Panc1 (cell line): Measurements from ENCODE around the gene PTEN. TPM values are rescaled to one million over a fixed set of nuclear protein-coding genes. Genes with fewer than 3 reads are reported as not detected.

Source experiments
- ATAC-seq: fragments of 200-7000 bp; cut with Tn5 transposase; 2 replicates; pipeline ENCODE4 v1.9.1; 2020; ENCODE audit warnings: mild to moderate bottlenecking, moderate library complexity
- BruUV-seq: library from RNA; stranded (reverse); fragments of 400-500 nt; replicated peaks from 2 replicates; lab custom pipeline; 2021; lab: Mats Ljungman, UMichigan
- CTCF ChIA-PET: fragments of 300-600 bp; sonication (Branson Sonifier 250); formaldehyde crosslinking; loops from one replicate; lab custom pipeline; 2022; ENCODE audit warnings: antibody characterized with exemption; lab: Charles Lee
- POLR2A ChIA-PET: fragments of 300-600 bp; sonication (Branson Sonifier 250); formaldehyde crosslinking; loops from one replicate; lab custom pipeline; 2022; ENCODE audit warnings: antibody characterized with exemption; lab: Charles Lee
- DNase-seq: peaks from one replicate; pipeline ENCODE4 v3.0.0-alpha.2; 2010; ENCODE audit warnings: low read depth, low spot score
- H3K27ac ChIP-seq: 2 replicates; pipeline ENCODE4 v1.5.1; 2011; ENCODE audit warnings: mild to moderate bottlenecking, low read length, inconsistent platforms
- H3K27me3 ChIP-seq: fragments of 200-500 bp; sonication (Bioruptor generic); 2 replicates; pipeline ENCODE4 v1.6.0; 2014; ENCODE audit warnings: low read length, inconsistent platforms; ENCODE audit not compliant: control insufficient read depth, insufficient read depth
- H3K36me3 ChIP-seq: fragments of 200-500 bp; sonication (Bioruptor generic); 2 replicates; pipeline ENCODE4 v1.5.1; 2014; ENCODE audit warnings: inconsistent platforms, mild to moderate bottlenecking, low read length, moderate library complexity; ENCODE audit not compliant: control insufficient read depth, insufficient read depth
- H3K4me1 ChIP-seq: 2 replicates; pipeline ENCODE4 v1.5.1; 2011; ENCODE audit warnings: inconsistent platforms, mild to moderate bottlenecking, low read length, moderate library complexity; ENCODE audit not compliant: control insufficient read depth, insufficient read depth
- H3K4me3 ChIP-seq, 2 experiments: 2 replicates each; pipeline ENCODE4 v1.5.1; 2011 to 2012; ENCODE audit warnings: low read depth in 2 of 2, low read length in 2 of 2, mild to moderate bottlenecking in 2 of 2, inconsistent platforms in 1 of 2, moderate library complexity in 1 of 2
- H3K9me3 ChIP-seq: fragments of 200-500 bp; sonication (Bioruptor generic); 2 replicates; pipeline ENCODE4 v1.5.1; 2014; ENCODE audit warnings: low read depth, mild to moderate bottlenecking, inconsistent platforms, low read length, moderate library complexity; ENCODE audit not compliant: control insufficient read depth, insufficient read depth
- POLR2AphosphoS5 ChIP-seq: IDR thresholded peaks from 2 replicates; pipeline ENCODE4 v1.6.1; 2012; ENCODE audit warnings: mild to moderate bottlenecking, low read depth, low read length, moderate library complexity
- SIN3A ChIP-seq: IDR thresholded peaks from 2 replicates; pipeline ENCODE4 v1.6.1; 2012; ENCODE audit warnings: low read depth, mild to moderate bottlenecking, low read length, moderate library complexity, borderline replicate concordance; ENCODE audit not compliant: insufficient read depth
- TCF7L2 ChIP-seq: IDR thresholded peaks from 2 replicates; pipeline ENCODE4 v1.6.1; 2011; ENCODE audit warnings: mild to moderate bottlenecking, low read depth, low read length, inconsistent platforms
- in situ Hi-C: cut with HindIII; loops from 2 replicates; pipeline ENCODE4 v1.10.0; 2016; ENCODE audit warnings: low sequenced_read_pairs, low pct_unique_long_range_greater_than_20kb
- intact Hi-C: fragments of 100-400 bp; cut with micrococcal nuclease; formaldehyde crosslinking; loops from one replicate; pipeline ENCODE4 v1.10.0; 2022; ENCODE audit not compliant: unreplicated experiment
- total RNA-seq: library from RNA; stranded (reverse); gene quantifications from one replicate; pipeline ENCODE4 v1.2.1, GENCODE V29; 2021; ENCODE audit not compliant: unreplicated experiment
- TF ChIP-seq, protein P1 (sequence below): fragments of 450-650 bp; IDR thresholded peaks from 2 replicates; pipeline ENCODE4 v1.5.1; 2017; ENCODE audit warnings: mild to moderate bottlenecking
- TF ChIP-seq, protein P2 (sequence below), 2 experiments: IDR thresholded peaks; 2 replicates each; pipeline ENCODE4 v1.6.1; 2011 to 2012; ENCODE audit warnings: low read depth in 2 of 2, control low read depth in 1 of 2, low read length in 1 of 2, mild to moderate bottlenecking in 1 of 2, moderate library complexity in 1 of 2; ENCODE audit not compliant: insufficient read depth in 1 of 2

Gene PTEN
- total RNA-seq, 1 experiment from 2014 or later, result 88.9 TPM

DNA sequence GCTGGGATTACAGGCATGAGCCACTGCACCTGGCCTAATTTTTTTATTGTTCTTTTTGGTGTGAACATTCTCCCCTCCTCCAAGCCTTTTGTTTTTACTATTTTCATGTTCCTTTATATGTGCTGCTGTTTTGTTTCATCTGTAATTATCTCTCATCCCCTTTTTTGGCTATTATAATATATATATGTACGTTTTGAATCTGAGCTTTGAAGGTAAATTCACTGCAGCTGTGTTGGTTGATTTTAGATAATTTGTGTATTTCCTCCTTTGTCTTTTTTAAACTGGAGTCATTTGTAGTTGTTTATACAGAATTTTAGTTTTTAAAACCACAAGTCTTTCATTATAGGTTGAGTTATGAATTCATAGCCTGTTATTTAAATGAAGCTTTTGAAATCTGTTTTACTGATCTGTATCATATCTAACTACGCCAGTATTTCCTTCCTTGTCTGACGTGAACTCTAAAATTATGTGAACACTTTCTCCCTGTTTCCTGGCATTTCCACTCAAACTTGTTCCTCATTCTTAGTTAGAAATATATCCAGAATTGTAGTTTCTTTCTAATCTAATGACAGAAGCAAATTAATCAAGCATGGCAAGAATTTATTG, 54.9 kb downstream of the PTEN start:
- DNase-seq, result no peak
- Histone ChIP-seq H3K4me1 (no peaks in the 10 kb centered on the region; the same call in 1 of the 2 replicates), H3K4me3 (no peak overlapping the region), H3K27ac (no peak overlapping the region), H3K27me3 (no peaks in the 10 kb centered on the region), H3K36me3 (no peaks in the 10 kb centered on the region), H3K9me3 (no peaks in the 10 kb centered on the region; the same call in 1 of the 2 replicates)
- in situ Hi-C loops (no loop called here), intact Hi-C loops (no loop called here)
- ChIA-PET POLR2A (no interaction called here), CTCF (interaction anchor here (0.6 kb wide), 2 partner anchors 28 to 53 kb away, joined by 3 read pairs; no protein-coding TSS in a partner anchor)
- BruUV-seq, result no TSS peak
- ATAC-seq, result no peak
- TF ChIP-seq POLR2AphosphoS5, result no peak
- no peak for TF ChIP-seq SIN3A
- TF ChIP-seq, protein P1, sequence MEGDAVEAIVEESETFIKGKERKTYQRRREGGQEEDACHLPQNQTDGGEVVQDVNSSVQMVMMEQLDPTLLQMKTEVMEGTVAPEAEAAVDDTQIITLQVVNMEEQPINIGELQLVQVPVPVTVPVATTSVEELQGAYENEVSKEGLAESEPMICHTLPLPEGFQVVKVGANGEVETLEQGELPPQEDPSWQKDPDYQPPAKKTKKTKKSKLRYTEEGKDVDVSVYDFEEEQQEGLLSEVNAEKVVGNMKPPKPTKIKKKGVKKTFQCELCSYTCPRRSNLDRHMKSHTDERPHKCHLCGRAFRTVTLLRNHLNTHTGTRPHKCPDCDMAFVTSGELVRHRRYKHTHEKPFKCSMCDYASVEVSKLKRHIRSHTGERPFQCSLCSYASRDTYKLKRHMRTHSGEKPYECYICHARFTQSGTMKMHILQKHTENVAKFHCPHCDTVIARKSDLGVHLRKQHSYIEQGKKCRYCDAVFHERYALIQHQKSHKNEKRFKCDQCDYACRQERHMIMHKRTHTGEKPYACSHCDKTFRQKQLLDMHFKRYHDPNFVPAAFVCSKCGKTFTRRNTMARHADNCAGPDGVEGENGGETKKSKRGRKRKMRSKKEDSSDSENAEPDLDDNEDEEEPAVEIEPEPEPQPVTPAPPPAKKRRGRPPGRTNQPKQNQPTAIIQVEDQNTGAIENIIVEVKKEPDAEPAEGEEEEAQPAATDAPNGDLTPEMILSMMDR, result no peak
- no peak for TF ChIP-seq TCF7L2
- TF ChIP-seq, protein P2, sequence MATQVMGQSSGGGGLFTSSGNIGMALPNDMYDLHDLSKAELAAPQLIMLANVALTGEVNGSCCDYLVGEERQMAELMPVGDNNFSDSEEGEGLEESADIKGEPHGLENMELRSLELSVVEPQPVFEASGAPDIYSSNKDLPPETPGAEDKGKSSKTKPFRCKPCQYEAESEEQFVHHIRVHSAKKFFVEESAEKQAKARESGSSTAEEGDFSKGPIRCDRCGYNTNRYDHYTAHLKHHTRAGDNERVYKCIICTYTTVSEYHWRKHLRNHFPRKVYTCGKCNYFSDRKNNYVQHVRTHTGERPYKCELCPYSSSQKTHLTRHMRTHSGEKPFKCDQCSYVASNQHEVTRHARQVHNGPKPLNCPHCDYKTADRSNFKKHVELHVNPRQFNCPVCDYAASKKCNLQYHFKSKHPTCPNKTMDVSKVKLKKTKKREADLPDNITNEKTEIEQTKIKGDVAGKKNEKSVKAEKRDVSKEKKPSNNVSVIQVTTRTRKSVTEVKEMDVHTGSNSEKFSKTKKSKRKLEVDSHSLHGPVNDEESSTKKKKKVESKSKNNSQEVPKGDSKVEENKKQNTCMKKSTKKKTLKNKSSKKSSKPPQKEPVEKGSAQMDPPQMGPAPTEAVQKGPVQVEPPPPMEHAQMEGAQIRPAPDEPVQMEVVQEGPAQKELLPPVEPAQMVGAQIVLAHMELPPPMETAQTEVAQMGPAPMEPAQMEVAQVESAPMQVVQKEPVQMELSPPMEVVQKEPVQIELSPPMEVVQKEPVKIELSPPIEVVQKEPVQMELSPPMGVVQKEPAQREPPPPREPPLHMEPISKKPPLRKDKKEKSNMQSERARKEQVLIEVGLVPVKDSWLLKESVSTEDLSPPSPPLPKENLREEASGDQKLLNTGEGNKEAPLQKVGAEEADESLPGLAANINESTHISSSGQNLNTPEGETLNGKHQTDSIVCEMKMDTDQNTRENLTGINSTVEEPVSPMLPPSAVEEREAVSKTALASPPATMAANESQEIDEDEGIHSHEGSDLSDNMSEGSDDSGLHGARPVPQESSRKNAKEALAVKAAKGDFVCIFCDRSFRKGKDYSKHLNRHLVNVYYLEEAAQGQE (IDR thresholded peaks at IDR 0.05; ENCODE audit: insufficient read depth in 1 of 2, low read depth in 2 of 2, low read length in 1 of 2), result no peak

DNA sequence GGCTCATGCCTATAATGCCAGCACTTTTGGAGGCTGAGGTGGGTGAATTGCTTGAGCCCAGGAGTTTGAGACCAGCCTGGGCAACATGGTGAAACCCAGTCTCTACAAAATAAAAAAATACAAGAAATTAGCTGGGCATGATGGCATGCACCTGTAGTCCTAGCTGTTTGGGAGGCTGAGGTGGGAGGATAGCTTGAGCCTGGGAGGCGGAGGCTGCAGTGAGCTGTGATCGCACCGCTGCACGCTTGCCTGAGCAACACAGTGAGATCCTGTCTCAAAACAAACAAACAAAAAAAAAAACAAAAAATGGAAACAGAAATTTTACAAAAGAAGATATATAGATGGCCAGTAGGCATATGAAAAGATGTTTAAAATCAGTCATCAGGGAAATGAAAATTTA, 57.1 kb downstream of the PTEN start:
- in situ Hi-C loops (no loop called here), intact Hi-C loops (no loop called here)
- Histone ChIP-seq H3K36me3 (0 out of 2 replicates have a peak, but pooled peaks cover 2% of the 10 kb centered on the region), H3K27me3 (no peaks in the 10 kb centered on the region), H3K4me3 (no peak overlapping the region), H3K9me3 (no peaks in the 10 kb centered on the region), H3K27ac (no peak overlapping the region), H3K4me1 (no peaks in the 10 kb centered on the region; the same call in 1 of the 2 replicates)
- DNase-seq (no peak), ATAC-seq (no peak)
- no TSS peak for BruUV-seq
- CTCF ChIA-PET, result no interaction called here
- TF ChIP-seq, protein P2 (IDR thresholded peaks at IDR 0.05; ENCODE audit: insufficient read depth in 1 of 2, low read depth in 2 of 2, low read length in 1 of 2), result no peak
- TF ChIP-seq SIN3A (no peak), TCF7L2 (no peak)
- POLR2A ChIA-PET, result interaction anchor here (0.6 to 0.7 kb wide), 2 partner anchors 23 to 28 kb away, joined by 3 read pairs; no protein-coding TSS in a partner anchor
